H1 (cell line): ENCODE data around the gene LHX2. TPM values are rescaled to one million over a fixed set of nuclear protein-coding genes. Genes with fewer than 3 reads are reported as not detected.

Source experiments
- polyA plus RNA-seq, 7 experiments: library from polyadenylated mRNA; depleted of rRNA in 3 of 7; stranded (reverse) in 5 of 7; unstranded in 2 of 7; fragments of >200 nt in 5 of 7; fragments of 200-250 nt in 2 of 7; gene quantifications; 1 replicate in 5 of 7; 2 replicates in 1 of 7; 4 replicates in 1 of 7; pipeline versions ENCODE4 v1.2.1 to v1.2.3, GENCODE V29; 2011 to 2013; ENCODE audit warnings: missing spikeins in 2 of 7, mixed read lengths in 2 of 7
- total RNA-seq: library from RNA; stranded (reverse); fragmentation: NEBNext Ultra II Directional; extraction: Animal tissue kit (Norgen Biotek cat#: 25700); gene quantifications from 2 replicates; pipeline ENCODE4 v1.2.1, GENCODE V29; 2021
- TF ChIP-seq, protein P1 (sequence below), 3 experiments: IDR thresholded peaks; 1 replicate in 2 of 3; 2 replicates in 1 of 3; pipeline versions ENCODE4 v1.5.1 to v1.6.1; 2011; ENCODE audit warnings: low read length in 3 of 3, mild to moderate bottlenecking in 3 of 3, inconsistent platforms in 2 of 3, low read depth in 1 of 3, moderate library complexity in 1 of 3; ENCODE audit not compliant: insufficient read depth in 1 of 3; ENCODE audit errors: control extremely low read depth in 1 of 3

The LHX2 gene
- total and polyA plus RNA-seq, 2 of the 8 experiments (the other 6 are each of a cell fraction or from before 2014, with no cell fraction given), result 0.11 to 0.86 TPM

- TF ChIP-seq, protein P1, sequence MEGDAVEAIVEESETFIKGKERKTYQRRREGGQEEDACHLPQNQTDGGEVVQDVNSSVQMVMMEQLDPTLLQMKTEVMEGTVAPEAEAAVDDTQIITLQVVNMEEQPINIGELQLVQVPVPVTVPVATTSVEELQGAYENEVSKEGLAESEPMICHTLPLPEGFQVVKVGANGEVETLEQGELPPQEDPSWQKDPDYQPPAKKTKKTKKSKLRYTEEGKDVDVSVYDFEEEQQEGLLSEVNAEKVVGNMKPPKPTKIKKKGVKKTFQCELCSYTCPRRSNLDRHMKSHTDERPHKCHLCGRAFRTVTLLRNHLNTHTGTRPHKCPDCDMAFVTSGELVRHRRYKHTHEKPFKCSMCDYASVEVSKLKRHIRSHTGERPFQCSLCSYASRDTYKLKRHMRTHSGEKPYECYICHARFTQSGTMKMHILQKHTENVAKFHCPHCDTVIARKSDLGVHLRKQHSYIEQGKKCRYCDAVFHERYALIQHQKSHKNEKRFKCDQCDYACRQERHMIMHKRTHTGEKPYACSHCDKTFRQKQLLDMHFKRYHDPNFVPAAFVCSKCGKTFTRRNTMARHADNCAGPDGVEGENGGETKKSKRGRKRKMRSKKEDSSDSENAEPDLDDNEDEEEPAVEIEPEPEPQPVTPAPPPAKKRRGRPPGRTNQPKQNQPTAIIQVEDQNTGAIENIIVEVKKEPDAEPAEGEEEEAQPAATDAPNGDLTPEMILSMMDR (IDR thresholded peaks at IDR 0.05; ENCODE audit: control extremely low read depth in 1 of 3, insufficient read depth in 1 of 3, low read depth in 1 of 3, low read length in 3 of 3), result peak in 1 of 3 experiments; percentile 4; a peak in 1 of 4 replicates
Measured at GRCh38 chr9:123996731-123997421, 14.7 kb upstream of the LHX2 start (continued).
